Measurements from ENCODE around the gene MAK. TPM values are rescaled to one million over a fixed set of nuclear protein-coding genes. Genes with fewer than 3 reads are reported as not detected.

Gene MAK
- total RNA-seq, 1 experiment from 2014 or later, result 0.06 TPM

DNA sequence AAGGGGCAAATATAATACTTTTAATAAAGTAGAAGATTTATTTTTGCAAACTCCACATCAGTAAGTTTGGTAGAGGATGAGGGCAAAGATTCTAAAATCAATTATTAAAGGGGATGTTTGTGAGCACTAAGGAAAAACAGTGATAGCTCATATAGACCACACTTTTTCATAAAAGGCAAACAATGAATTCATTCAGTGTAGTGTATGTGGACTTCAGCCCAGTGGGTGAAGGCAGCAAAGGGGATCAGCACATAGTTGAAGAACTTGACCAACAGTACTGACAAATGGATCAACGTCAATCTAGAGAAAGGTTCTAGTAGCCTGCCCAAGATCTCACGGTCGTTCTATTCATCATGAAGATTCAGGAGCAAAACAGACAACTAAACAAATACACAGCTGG lies 45.3 kb downstream of the MAK start:
- Histone ChIP-seq H3K27ac (ENCODE audit: low read depth, low read length, poor library complexity, severe bottlenecking) (no peak overlapping the region), H3K4me3 (ENCODE audit: low read depth, low read length, poor library complexity, severe bottlenecking) (no peak overlapping the region), H3K9me3 (ENCODE audit: low read depth, low read length, poor library complexity, severe bottlenecking) (no peaks in the 10 kb centered on the region), H3K4me1 (ENCODE audit: insufficient read depth, low read length, poor library complexity, severe bottlenecking) (no peaks in the 10 kb centered on the region), H3K27me3 (replicated peaks; ENCODE audit: insufficient read depth, low read depth, low read length, poor library complexity) (no peaks in the 10 kb centered on the region), H3K36me3 (ENCODE audit: insufficient read depth, low read length, poor library complexity, severe bottlenecking) (no peaks in the 10 kb centered on the region)
- intact Hi-C loops (cut with micrococcal nuclease; ENCODE audit: unreplicated experiment), result no loop called here
- no TSS peak for BruUV-seq (replicated peaks)
- no peak for DNase-seq (ENCODE audit: low spot score)
- ChIA-PET CTCF (no interaction called here), POLR2A (ENCODE audit: low non-redundant PET) (no interaction called here)
- TF ChIP-seq, protein P1, sequence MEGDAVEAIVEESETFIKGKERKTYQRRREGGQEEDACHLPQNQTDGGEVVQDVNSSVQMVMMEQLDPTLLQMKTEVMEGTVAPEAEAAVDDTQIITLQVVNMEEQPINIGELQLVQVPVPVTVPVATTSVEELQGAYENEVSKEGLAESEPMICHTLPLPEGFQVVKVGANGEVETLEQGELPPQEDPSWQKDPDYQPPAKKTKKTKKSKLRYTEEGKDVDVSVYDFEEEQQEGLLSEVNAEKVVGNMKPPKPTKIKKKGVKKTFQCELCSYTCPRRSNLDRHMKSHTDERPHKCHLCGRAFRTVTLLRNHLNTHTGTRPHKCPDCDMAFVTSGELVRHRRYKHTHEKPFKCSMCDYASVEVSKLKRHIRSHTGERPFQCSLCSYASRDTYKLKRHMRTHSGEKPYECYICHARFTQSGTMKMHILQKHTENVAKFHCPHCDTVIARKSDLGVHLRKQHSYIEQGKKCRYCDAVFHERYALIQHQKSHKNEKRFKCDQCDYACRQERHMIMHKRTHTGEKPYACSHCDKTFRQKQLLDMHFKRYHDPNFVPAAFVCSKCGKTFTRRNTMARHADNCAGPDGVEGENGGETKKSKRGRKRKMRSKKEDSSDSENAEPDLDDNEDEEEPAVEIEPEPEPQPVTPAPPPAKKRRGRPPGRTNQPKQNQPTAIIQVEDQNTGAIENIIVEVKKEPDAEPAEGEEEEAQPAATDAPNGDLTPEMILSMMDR (conservative IDR thresholded peaks at IDR 0.05; ENCODE audit: low read depth, low read length), result no peak
- no peak for TF ChIP-seq EZH2 (IDR thresholded peaks at IDR 0.05; ENCODE audit: borderline replicate concordance, low read depth, low read length, poor library complexity, severe bottlenecking)

DNA sequence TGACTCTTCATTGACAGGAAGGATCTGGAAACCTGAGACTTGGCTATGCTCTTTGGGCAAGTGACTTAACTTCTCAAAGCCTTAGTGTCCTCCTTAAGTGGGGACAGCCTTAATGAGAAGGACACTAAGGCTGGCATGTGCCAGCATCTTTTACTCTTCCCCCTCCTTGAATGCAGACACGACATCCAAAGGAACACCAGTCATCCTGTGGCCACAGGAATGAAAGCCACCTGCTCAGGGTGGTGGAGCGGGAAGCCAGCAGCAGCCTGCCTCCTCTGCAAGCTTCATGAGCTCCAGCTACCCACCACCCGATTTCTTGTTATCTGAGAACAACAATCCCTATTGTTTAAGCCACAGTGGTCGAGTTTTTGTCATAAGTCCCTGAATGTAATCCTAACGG lies 46.2 kb downstream of the MAK start:
- Histone ChIP-seq H3K36me3 (ENCODE audit: insufficient read depth, low read length, poor library complexity, severe bottlenecking) (no peaks in the 10 kb centered on the region), H3K4me1 (ENCODE audit: insufficient read depth, low read length, poor library complexity, severe bottlenecking) (no peaks in the 10 kb centered on the region), H3K27ac (ENCODE audit: low read depth, low read length, poor library complexity, severe bottlenecking) (no peak overlapping the region), H3K27me3 (replicated peaks; ENCODE audit: insufficient read depth, low read depth, low read length, poor library complexity) (no peaks in the 10 kb centered on the region), H3K9me3 (ENCODE audit: low read depth, low read length, poor library complexity, severe bottlenecking) (no peaks in the 10 kb centered on the region), H3K4me3 (ENCODE audit: low read depth, low read length, poor library complexity, severe bottlenecking) (no peak overlapping the region)
- intact Hi-C loops (cut with micrococcal nuclease; ENCODE audit: unreplicated experiment), result no loop called here
- DNase-seq (ENCODE audit: low spot score), result no peak
- no TSS peak for BruUV-seq (replicated peaks)
- ChIA-PET POLR2A (ENCODE audit: low non-redundant PET) (no interaction called here), CTCF (no interaction called here)
- TF ChIP-seq EZH2 (IDR thresholded peaks at IDR 0.05; ENCODE audit: borderline replicate concordance, low read depth, low read length, poor library complexity, severe bottlenecking), result no peak
- TF ChIP-seq, protein P1 (conservative IDR thresholded peaks at IDR 0.05; ENCODE audit: low read depth, low read length), result no peak

DNA sequence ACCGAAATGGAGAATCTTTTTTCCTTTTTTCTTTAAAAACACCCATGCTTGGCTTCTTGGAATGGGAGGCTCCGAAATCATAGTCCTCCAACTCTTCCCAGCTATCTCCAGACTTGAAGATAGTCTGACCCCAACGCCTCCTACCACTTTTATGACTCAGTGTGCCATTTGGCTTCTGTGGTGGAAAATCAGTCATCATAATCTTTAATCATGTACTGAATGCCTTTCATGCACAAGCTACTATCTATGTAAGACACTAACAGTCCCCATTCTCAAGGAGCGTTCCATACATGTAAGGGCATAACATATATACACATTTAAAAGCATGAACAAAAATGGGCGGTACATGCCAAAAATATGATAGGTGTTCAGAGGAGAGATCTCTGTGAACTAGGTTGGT lies 46.7 kb downstream of the MAK start:
- no TSS peak for BruUV-seq (replicated peaks)
- no peaks in the 10 kb centered on the region for H3K27me3 ChIP-seq (replicated peaks; ENCODE audit: insufficient read depth, low read depth, low read length, poor library complexity)
- intact Hi-C loops (cut with micrococcal nuclease; ENCODE audit: unreplicated experiment), result no loop called here
- H3K9me3 ChIP-seq (ENCODE audit: low read depth, low read length, poor library complexity, severe bottlenecking), result no peaks in the 10 kb centered on the region
- TF ChIP-seq, protein P1 (conservative IDR thresholded peaks at IDR 0.05; ENCODE audit: low read depth, low read length), result no peak
- DNase-seq (ENCODE audit: low spot score), result no peak
- H3K36me3 ChIP-seq (ENCODE audit: insufficient read depth, low read length, poor library complexity, severe bottlenecking), result no peaks in the 10 kb centered on the region
- H3K27ac ChIP-seq (ENCODE audit: low read depth, low read length, poor library complexity, severe bottlenecking), result no peak overlapping the region
- ChIA-PET CTCF (no interaction called here), POLR2A (ENCODE audit: low non-redundant PET) (no interaction called here)
- no peak overlapping the region for H3K4me3 ChIP-seq (ENCODE audit: low read depth, low read length, poor library complexity, severe bottlenecking)
- H3K4me1 ChIP-seq (ENCODE audit: insufficient read depth, low read length, poor library complexity, severe bottlenecking), result no peaks in the 10 kb centered on the region

Measured in A673 (cell line).